ENCODE results near the gene GJB3. TPM values are rescaled to one million over a fixed set of nuclear protein-coding genes. Genes with fewer than 3 reads are reported as not detected.
"Not testable (repeated sequence)": the region's sequence is repeated elsewhere in the genome, so short reads cannot be mapped to it uniquely, and the experiment has no call there.

The GJB3 gene
- polyA plus RNA-seq, 3 donors from 2014 or later = not detected

DNA sequence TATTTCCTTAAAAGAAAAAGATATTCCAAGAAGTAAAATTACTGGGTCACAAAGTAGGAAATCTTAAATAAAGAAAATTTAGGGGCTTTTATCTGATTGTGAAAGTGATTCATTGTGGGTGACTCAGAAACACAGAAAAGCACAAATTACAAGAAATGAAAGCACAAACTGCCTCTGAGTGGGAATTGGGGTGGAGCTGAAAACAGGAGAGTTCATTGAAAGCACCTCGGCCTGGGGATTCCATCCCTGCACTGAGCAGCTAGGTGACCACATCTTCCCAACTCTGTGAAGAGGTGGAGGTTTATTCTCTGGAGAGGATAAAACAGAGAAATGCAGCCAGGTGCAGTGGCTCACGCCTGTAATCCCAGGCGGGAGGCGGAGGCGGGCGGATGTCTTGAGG lies 19.2 kb downstream of the GJB3 start:
- no peak for DNase-seq
- no peak overlapping the region for H3K4me3 Mint-ChIP-seq
- H3K27ac Mint-ChIP-seq = no peak overlapping the region
- no peaks in the 10 kb centered on the region for H3K4me1 Mint-ChIP-seq
- peaks cover 0 to 8% (median 4%) of the 10 kb centered on the region in 3 donors for H3K36me3 Mint-ChIP-seq
- peaks cover 0 to 8% (median 2%) of the 10 kb centered on the region in 6 donors for H3K9me3 Mint-ChIP-seq
- peaks cover 0 to 2% (median 2%) of the 10 kb centered on the region in 3 donors for H3K27me3 Mint-ChIP-seq (ENCODE audit: low read depth in 3 of 3)

DNA sequence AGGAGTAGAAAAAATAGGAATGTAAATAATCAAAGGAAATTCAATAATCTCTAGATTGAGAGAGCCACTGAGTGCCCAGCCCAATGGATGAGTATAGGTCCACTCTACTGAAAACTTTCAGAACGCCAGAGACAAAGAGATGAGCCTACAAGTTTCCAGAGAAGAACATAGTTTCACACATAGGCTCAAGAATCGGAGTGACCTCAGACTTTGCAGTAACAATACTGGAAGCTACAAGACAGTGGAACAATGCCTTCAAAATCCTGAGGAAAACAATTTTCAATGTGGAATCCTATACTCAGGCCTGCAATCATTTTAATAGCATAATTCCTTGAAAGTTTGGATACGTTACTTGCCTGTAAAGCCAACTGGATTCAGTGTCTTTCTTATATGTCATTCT lies 22.8 kb downstream of the GJB3 start:
- Mint-ChIP-seq H3K4me3 (no peak overlapping the region), H3K9me3 (peaks cover 0 to 8% (median 2%) of the 10 kb centered on the region in 6 donors), H3K36me3 (peaks cover 0 to 9% (median 7%) of the 10 kb centered on the region in 3 donors), H3K27me3 (ENCODE audit: low read depth in 3 of 3) (peaks cover 0 to 3% (median 0%) of the 10 kb centered on the region in 3 donors), H3K4me1 (no peaks in the 10 kb centered on the region), H3K27ac (no peak overlapping the region)
- no peak for DNase-seq

DNA sequence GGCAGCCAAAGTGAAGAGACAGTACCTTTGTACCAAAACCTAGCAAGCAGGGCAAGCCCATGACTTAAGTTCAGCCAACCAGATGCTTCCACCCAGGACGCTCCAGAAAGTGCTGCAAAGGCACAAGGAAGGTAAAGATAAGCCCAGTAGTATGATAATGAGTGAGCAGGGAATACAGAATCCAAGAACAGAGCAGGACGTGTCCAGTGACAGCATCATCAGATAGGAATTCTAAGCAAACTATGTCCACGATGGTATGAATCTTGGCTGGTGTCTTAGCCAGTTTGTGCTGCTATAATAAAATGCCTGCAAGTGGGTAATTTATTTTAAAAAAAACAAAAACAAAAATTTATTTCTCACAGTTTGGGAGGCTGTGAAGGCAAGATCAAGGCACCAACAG lies 25.4 kb downstream of the GJB3 start:
- peaks cover 4 to 12% (median 9%) of the 10 kb centered on the region in 3 donors for H3K36me3 Mint-ChIP-seq
- no peak overlapping the region for H3K27ac Mint-ChIP-seq

DNA sequence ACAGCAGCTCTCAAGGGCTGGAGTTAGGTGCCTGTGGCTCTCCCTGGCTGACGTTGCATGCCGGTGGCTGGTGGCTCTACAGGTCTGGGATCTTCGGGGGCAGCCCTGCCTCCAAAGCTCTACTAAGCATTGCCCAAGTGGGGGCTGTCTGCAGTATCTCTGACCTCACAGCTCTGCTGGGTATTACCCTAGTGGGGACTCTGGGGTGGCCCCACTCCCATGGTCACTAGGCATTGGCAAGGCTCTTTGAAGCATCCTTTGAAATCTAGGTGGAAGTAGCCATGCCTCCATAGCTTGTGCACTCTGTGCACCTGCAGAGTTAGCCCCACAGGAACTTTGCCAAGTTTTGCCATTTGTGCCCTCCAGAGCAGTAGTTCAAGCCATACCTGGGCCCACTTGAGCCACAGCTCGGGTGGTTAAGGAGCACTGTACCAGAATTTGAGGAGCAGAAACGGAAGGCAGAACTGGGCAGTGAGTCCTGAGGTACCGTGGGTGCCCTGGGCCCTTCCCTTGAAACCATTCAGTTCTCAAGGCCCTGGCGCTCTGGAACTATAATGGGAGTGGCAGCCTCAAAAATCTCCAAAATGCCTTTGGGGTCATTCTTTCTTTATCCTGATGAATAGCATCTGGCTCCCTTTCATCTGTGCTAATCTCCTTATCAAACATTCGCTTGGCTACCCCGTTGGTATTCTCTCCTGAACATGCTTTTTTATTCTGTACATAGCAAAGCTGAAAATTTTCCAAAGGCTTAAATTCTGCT lies 27.2 kb downstream of the GJB3 start:
- no peak for DNase-seq
- H3K4me3 Mint-ChIP-seq = no peak overlapping the region
- H3K27me3 Mint-ChIP-seq (ENCODE audit: low read depth in 3 of 3) = peaks cover 0 to 2% (median 0%) of the 10 kb centered on the region in 3 donors
- H3K9me3 Mint-ChIP-seq = peaks cover 0 to 8% (median 3%) of the 10 kb centered on the region in 6 donors
- H3K4me1 Mint-ChIP-seq = no peaks in the 10 kb centered on the region
- peaks cover 4 to 12% (median 9%) of the 10 kb centered on the region in 3 donors for H3K36me3 Mint-ChIP-seq
- H3K27ac Mint-ChIP-seq = no peak overlapping the region

More for the DNA sequence above, 25.4 kb downstream of the GJB3 start:
- no peaks in the 10 kb centered on the region for H3K4me1 Mint-ChIP-seq
- no peak overlapping the region for H3K4me3 Mint-ChIP-seq
- H3K27me3 Mint-ChIP-seq (ENCODE audit: low read depth in 3 of 3) = peaks cover 0 to 2% (median 0%) of the 10 kb centered on the region in 3 donors
- H3K9me3 Mint-ChIP-seq = peaks cover 0 to 8% (median 3%) of the 10 kb centered on the region in 6 donors
- DNase-seq = no peak

DNA sequence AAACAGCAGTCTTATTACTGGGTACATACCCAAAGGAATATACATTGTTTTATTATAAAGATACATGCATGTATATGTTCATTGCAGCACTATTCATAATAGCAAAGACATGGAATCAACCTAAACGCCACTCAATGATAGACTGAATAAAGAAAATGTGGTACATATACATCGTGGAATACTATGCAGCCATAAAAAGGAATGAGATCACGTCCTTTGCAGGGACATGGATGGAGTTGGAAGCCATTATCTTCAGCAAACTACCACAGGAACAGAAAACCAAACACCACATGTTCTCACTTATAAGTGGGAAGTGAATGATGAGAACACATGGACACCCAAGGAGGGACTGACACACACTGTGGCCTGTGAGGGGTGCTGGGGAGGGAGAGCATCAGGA lies 29.8 kb downstream of the GJB3 start:
- not testable (repeated sequence) for H3K4me3 Mint-ChIP-seq; H3K9me3 Mint-ChIP-seq; H3K27ac Mint-ChIP-seq; H3K27me3 Mint-ChIP-seq (ENCODE audit: low read depth in 3 of 3); DNase-seq; H3K4me1 Mint-ChIP-seq
- H3K36me3 Mint-ChIP-seq = peaks cover 4 to 11% (median 4%) of the 10 kb centered on the region in 3 donors

DNA sequence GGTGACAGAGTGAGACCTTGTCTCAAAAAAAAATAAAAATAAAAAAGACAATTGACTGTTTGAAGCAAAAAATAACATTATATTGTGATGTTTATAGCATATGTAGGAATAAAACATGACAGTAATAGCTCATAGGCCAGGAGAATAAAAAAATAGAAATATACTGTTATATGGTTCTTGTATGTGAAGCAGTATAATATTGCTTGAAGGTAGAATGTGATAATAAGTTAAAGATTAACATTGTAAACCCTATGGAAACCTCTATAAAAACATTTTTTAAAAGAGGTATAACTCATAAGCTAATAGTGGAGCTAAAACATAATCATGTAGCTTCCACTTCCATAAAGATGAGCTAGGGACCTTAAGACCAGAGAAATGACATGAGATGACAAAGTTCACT lies 35.3 kb downstream of the GJB3 start:
- DNase-seq = no peak
- Mint-ChIP-seq H3K36me3 (peaks cover 0 to 6% (median 0%) of the 10 kb centered on the region in 3 donors), H3K9me3 (no peaks in the 10 kb centered on the region), H3K27me3 (ENCODE audit: low read depth in 3 of 3) (peaks cover 0 to 6% (median 2%) of the 10 kb centered on the region in 3 donors), H3K4me3 (no peak overlapping the region), H3K27ac (no peak overlapping the region), H3K4me1 (no peaks in the 10 kb centered on the region)

DNA sequence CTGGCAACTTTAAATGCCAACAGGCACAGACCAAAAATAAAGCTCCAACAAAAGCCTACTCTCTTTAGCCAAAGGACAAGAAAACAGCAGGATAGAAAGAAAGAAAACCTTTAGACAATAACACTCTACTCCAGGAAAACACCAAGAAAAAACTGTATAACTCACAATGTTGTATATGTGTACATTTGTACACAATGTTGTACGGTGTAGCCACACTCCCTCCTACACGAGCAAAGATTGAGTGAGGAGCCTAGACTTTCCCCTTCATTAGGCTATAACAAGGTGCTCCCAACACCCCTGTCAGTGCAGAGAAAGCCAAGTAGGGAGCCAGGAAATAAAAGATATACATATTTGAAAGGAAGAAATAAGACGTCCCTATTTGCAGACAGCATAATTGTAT lies 35.8 kb downstream of the GJB3 start:
- Mint-ChIP-seq H3K4me1 (no peaks in the 10 kb centered on the region), H3K36me3 (peaks cover 0 to 6% (median 0%) of the 10 kb centered on the region in 3 donors), H3K27ac (no peak overlapping the region), H3K4me3 (no peak overlapping the region), H3K27me3 (ENCODE audit: low read depth in 3 of 3) (peaks cover 0 to 6% (median 2%) of the 10 kb centered on the region in 3 donors), H3K9me3 (no peaks in the 10 kb centered on the region)
- no peak for DNase-seq

DNA sequence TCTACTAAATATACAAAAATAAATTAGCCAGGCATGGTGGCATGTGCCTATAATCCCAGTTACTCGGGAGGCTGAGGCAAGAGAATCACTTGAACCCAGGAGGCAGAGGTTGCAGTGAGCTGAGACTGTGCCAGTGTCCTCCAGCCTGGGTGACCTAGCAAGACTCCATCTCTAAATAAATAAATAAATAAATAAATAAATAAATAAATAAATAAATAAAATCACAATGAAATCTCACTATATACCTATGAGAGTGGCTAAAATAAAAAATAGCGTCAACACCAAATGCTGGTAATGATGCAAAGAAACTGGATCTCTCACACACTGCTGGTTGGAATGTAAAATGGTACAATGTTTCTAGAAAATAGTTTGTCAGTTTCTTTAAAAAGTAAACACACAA lies 37.8 kb downstream of the GJB3 start:
- H3K36me3 Mint-ChIP-seq; H3K4me3 Mint-ChIP-seq; H3K27me3 Mint-ChIP-seq (ENCODE audit: low read depth in 3 of 3); DNase-seq; H3K27ac Mint-ChIP-seq; H3K4me1 Mint-ChIP-seq; H3K9me3 Mint-ChIP-seq: not testable (repeated sequence)

DNA sequence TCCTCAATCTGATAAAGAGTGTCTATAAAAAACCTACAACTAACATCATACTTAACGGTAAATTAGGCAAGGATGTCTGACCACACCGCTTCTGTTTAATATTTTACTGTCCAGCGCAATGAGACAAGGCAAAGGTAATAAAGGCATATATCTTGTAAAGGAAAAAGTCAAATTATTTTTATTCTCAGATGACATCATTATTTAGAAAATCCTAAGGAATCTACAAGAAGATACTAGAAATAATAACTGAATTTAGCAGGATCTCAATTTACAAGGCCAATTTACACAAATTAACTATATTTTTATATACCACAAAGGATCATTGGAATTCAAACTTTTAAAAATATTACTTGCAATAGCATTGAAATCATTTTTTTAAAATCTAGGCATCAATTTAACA lies 41.2 kb downstream of the GJB3 start:
- H3K36me3 Mint-ChIP-seq = peaks cover 0 to 6% (median 3%) of the 10 kb centered on the region in 3 donors
- H3K4me1 Mint-ChIP-seq = no peaks in the 10 kb centered on the region
- H3K27me3 Mint-ChIP-seq (ENCODE audit: low read depth in 3 of 3) = no peaks in the 10 kb centered on the region

DNA sequence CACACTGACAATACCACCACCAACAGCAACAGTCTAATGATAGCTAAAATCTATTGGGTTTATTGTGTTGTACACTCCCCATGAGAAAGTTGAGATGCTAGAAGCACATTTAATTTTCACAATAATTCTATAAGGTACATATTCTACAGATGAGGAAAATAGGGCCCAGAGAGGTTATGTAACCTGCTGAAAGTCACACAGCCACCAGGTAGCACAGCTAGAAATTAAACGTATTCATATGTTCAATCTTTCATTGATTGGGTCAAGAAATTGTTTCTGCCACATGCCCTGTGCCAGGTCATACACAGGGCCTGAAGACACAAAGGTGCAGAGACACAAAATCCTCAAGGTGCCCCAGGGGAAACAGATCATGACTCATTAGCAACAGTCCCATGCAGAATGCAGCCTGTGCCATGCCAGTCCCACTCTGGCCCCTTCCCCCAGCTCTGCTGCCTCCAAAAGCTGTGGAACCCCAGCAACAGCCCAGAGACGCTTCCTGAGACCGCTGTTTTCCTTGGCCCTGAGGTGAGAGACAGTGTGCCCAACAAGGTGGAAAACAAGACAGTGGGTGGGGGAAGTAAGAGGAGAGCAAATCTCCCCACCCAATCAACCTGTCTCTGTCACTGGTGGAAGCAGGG lies 43.9 kb downstream of the GJB3 start:
- Mint-ChIP-seq H3K27ac (no peak overlapping the region), H3K4me1 (peaks cover 0 to 1% of the 10 kb centered on the region in 2 donors), H3K9me3 (no peaks in the 10 kb centered on the region), H3K36me3 (peaks cover 3 to 6% (median 3%) of the 10 kb centered on the region in 3 donors), H3K27me3 (ENCODE audit: low read depth in 3 of 3) (no peaks in the 10 kb centered on the region), H3K4me3 (no peak overlapping the region)
- DNase-seq = no peak

More for the DNA sequence above, 41.2 kb downstream of the GJB3 start:
- H3K4me3 Mint-ChIP-seq = no peak overlapping the region
- no peaks in the 10 kb centered on the region for H3K9me3 Mint-ChIP-seq
- H3K27ac Mint-ChIP-seq = no peak overlapping the region
- no peak for DNase-seq

DNA sequence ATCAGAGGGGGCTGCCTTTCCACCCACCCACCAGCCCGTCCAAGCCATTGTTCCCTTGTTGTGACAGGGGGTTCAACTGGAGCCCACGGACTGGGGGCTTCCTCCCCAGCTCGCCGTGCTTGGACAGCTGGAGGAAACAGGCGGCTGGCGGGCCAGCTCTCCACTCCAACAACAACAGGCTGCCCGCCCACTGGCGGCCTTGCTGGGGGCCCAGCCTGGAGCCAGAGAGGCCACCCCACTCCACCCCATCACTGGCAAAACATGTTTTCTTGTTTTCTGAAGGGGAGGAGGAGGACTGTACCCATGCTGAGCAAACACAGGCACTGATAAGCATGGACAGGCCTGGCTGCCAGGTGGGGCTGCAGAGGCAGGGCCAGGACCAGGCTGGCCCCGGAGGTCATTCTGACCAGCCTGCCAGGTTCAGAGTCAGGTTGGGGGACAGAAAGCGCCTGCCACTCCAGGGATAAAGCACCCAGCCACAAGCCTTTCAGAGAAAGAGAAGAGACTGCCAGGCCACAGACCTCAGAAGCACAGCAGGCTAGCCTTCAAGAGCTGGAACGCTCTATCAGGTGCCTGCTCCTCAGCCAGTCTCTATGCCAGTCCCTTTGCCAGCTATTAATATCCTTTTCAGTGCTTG lies 44.6 kb downstream of the GJB3 start:
- Mint-ChIP-seq H3K4me1 (peaks cover 0 to 1% of the 10 kb centered on the region in 2 donors), H3K4me3 (no peak overlapping the region), H3K9me3 (no peaks in the 10 kb centered on the region), H3K36me3 (peaks cover under 1 to 3% (median 3%) of the 10 kb centered on the region in 3 donors), H3K27me3 (ENCODE audit: low read depth in 3 of 3) (no peaks in the 10 kb centered on the region), H3K27ac (no peak overlapping the region)
- DNase-seq = no peak

DNA sequence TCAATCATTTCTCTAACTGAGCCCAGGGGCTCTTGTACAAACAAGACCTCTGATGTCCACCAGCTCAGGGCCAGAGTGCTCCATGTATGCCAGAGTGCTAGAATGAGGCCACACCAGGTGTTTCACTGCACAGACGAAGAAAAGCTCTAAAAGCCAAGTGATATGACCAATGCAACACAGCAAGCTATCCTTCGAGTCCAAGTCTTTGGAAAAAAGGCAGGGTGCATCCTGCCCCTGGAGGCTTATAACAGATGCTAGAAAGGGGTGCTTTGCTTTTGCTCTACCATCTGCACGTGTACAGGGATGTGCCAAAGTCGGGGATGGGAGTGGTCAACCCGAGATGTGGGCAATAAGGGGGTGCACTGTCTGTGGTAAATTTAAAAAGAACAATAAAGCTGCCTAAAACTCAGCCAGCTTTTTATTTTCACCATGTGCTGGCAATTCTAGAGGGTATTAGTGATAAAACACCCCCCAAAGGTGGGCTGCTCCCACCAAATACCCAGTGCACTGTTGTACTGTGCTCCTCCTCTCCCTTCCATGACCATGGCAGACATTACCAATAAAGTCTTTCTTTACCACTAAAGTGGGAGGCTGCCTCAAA lies 46.4 kb downstream of the GJB3 start:
- peaks cover 0 to 1% of the 10 kb centered on the region in 2 donors for H3K4me1 Mint-ChIP-seq
- DNase-seq = no peak
- H3K9me3 Mint-ChIP-seq = no peaks in the 10 kb centered on the region
- no peak overlapping the region for H3K4me3 Mint-ChIP-seq
- no peaks in the 10 kb centered on the region for H3K27me3 Mint-ChIP-seq (ENCODE audit: low read depth in 3 of 3)
- H3K36me3 Mint-ChIP-seq = peaks cover 3 to 8% (median 4%) of the 10 kb centered on the region in 3 donors
- H3K27ac Mint-ChIP-seq = no peak overlapping the region

DNA sequence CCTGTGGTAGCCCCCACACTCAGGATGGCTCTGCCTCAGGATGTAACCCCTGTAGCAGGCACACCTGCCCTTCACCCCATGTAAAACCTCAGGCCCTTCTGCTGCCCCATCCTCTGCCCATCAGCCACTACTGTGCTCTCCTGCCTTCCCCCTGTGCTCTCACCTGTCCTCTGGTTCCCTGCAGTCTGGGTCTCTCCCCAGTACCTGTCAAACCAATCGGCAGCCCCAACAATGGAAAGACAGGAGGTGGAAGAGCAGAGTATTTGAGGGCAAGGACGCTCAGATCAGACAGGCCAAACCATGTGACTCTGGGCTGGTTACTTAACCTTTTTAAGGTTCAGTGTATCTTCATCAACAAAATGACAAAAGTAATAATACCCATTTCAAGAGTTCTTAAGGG lies 47.6 kb downstream of the GJB3 start:
- H3K9me3 Mint-ChIP-seq = no peaks in the 10 kb centered on the region
- no peak overlapping the region for H3K4me3 Mint-ChIP-seq
- no peaks in the 10 kb centered on the region for H3K27me3 Mint-ChIP-seq (ENCODE audit: low read depth in 3 of 3)
- no peak for DNase-seq
- peaks cover 0 to 1% of the 10 kb centered on the region in 2 donors for H3K4me1 Mint-ChIP-seq
- H3K27ac Mint-ChIP-seq = no peak overlapping the region
- H3K36me3 Mint-ChIP-seq = peaks cover 3 to 10% (median 8%) of the 10 kb centered on the region in 3 donors

DNA sequence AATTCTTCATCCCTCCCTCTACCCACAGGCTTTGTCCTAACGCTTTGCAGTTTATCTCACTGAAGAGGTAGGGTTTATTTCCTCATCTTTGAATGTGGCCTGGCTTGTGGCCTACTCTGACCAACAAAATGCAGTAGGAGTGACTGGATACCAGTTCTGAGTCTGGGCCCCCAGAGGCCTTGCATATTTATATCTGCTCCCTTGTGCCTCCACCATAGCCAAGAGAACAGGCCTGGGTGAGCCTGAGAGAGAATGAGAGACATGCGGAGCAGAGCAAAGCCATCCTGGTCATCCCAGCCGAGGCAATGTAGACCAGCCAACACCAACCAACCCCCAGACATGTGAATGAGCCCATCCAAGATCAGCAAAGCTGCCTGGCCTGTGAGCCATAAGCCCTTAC lies 48.2 kb downstream of the GJB3 start:
- Mint-ChIP-seq H3K36me3 (peaks cover 3 to 10% (median 5%) of the 10 kb centered on the region in 3 donors), H3K4me3 (no peak overlapping the region), H3K4me1 (peaks cover 0 to 1% of the 10 kb centered on the region in 2 donors), H3K9me3 (no peaks in the 10 kb centered on the region), H3K27ac (no peak overlapping the region), H3K27me3 (ENCODE audit: low read depth in 3 of 3) (no peaks in the 10 kb centered on the region)
- no peak for DNase-seq

Data from immature natural killer cell (primary cell).